Measurements from ENCODE around the gene MRM2. TPM values are rescaled to one million over a fixed set of nuclear protein-coding genes. Genes with fewer than 3 reads are reported as not detected.

Gene MRM2
- total RNA-seq, 1 donor = 20.7 TPM

DNA sequence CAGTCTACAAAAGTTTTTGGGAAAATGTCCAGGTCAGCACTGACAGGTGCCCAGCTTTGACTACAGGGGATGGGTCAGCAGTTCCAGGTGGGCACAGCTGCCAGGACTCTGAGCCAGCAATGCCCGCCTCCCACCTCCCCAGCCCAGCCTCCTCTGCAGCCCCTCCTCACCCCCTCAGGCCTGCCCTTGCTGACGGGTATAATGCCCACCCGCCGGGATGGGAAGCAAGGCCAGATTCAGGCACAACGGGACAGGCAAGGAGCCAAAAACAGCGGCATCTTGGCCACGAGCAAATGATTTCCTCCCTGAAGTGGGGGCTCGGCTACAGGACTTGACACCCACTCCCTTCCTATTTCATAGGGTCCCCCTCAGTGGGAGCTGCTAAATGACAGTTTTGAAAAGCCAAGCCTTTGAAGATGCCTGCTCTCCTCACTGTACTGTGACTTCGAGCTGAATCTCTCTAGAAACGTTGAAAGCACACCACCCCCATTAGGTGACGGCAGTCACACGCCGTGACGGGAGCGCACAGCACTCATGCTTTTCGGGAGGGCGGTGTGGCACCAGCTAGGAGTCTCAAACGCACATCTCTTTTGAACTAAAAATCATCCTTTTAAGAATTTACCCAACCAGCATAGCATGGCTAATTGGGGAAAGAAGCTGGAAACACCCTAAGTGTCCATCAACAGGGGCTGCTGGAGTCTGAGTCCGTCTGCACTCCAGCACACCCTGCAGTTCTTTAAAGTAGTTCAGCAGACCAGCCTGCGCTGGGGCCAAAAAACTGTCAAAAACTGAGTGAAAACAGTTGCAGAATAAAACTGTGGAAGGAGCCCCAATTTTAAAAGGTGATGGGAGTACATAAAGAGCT, 38.9 kb downstream of the MRM2 start:
- no peak overlapping the region for H3K4me3 ChIP-seq (ENCODE audit: low read depth, low read length)
- TF ChIP-seq, protein P1, sequence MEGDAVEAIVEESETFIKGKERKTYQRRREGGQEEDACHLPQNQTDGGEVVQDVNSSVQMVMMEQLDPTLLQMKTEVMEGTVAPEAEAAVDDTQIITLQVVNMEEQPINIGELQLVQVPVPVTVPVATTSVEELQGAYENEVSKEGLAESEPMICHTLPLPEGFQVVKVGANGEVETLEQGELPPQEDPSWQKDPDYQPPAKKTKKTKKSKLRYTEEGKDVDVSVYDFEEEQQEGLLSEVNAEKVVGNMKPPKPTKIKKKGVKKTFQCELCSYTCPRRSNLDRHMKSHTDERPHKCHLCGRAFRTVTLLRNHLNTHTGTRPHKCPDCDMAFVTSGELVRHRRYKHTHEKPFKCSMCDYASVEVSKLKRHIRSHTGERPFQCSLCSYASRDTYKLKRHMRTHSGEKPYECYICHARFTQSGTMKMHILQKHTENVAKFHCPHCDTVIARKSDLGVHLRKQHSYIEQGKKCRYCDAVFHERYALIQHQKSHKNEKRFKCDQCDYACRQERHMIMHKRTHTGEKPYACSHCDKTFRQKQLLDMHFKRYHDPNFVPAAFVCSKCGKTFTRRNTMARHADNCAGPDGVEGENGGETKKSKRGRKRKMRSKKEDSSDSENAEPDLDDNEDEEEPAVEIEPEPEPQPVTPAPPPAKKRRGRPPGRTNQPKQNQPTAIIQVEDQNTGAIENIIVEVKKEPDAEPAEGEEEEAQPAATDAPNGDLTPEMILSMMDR (IDR thresholded peaks at IDR 0.05; ENCODE audit: insufficient read depth, low read length) = no peak
- peak; percentile 37 for DNase-seq (ENCODE audit: low read depth)

DNA sequence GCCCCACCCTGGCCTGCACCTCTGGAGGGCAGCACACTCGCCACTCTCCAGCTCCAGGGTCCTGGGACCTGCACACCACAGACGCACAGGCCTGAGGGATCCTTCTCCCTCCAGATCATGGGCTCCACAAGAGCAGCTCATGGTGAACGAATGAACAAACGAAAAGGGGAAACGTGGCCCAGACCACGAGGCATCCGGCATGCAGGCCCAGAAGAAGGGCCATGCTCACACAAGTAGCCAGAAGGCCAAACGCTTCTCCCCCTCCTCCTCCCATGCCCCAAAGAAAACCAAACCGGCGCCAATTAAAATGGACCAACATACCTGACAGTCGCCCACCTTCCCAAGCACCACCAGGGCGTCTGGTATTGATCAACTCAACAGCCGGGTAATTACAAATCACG, 39.6 kb downstream of the MRM2 start:
- no peak for DNase-seq (ENCODE audit: low read depth)
- H3K4me3 ChIP-seq (ENCODE audit: low read depth, low read length) = no peak overlapping the region
- TF ChIP-seq, protein P1 (IDR thresholded peaks at IDR 0.05; ENCODE audit: insufficient read depth, low read length) = no peak

DNA sequence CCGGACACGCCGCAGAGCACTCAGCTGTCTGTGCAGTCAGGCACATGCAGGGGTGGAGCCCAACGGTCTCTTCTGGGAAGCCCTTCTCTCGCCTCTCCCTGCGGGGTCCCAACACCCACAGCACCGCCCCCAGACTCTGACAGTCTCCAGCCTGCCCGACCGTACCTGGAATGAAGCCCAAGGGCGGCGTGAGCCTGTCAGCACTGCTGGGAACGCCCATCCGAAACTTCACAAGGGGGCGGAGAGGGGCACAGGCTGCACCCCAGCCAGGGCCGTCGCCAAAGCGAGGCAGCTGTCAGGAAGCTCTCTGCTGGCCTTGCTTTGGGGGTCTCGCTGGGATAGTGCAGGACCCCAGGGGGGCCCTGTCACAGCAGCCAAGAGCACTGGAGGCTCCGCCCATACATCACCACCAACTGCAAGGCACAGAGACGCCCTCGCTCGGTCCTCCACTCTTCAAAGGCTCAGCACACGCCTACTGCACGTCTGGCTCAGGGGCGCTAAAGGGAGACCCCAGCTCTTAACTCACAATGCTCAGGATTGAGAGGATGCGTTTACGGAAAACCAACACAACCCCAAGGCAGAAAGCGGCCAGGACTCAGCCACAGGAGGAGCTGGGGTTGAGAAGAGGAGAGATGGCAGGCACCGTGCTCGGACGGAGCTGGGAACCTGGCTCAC, 40.2 kb downstream of the MRM2 start:
- no peak overlapping the region for H3K4me3 ChIP-seq (ENCODE audit: low read depth, low read length)
- DNase-seq (ENCODE audit: low read depth) = no peak
- TF ChIP-seq, protein P1 (IDR thresholded peaks at IDR 0.05; ENCODE audit: insufficient read depth, low read length) = no peak

DNA sequence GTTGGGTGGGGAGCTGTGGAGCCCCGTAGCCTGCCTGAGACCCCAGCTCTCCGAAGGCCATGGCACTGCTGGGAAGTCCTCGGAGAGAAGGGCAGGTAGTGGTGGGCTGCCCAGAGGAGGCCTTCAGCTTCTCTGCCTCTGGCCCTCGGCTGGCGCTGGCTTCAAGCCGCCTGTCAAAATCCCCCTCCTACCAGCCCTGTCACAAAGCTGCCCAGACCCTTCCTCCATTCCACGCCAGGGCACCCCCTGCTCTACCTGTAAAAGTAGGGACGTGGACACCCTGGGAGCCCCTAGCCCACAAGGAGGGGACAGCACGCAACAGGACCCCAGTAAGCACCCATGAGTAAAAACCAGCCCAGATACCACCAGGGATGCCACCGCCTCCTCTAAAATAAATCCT, 40.9 kb downstream of the MRM2 start:
- H3K4me3 ChIP-seq (ENCODE audit: low read depth, low read length) = no peak overlapping the region
- TF ChIP-seq, protein P1 (IDR thresholded peaks at IDR 0.05; ENCODE audit: insufficient read depth, low read length) = no peak
- no peak for DNase-seq (ENCODE audit: low read depth)

DNA sequence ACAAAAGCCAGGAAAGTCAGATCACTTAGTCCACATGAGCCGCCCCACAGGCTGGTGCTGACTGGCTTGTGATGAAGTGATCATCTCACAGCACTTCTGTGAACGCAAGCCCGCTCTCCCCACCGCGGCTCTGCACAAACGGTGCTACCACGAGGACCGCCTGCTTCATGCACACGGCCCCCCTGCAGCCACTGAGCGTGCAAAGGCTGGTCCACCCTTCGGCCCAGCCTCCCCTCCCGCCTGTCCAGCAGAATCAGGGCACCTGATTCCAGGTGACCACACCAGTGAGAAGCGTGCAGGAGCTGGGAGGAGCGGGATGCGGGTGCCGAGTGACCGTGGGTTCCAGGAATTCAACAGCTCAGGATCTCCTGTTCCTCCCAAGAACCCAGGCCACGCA, 41.4 kb downstream of the MRM2 start:
- TF ChIP-seq, protein P1 (IDR thresholded peaks at IDR 0.05; ENCODE audit: insufficient read depth, low read length) = no peak
- no peak for DNase-seq (ENCODE audit: low read depth)
- H3K4me3 ChIP-seq (ENCODE audit: low read depth, low read length) = no peak overlapping the region

DNA sequence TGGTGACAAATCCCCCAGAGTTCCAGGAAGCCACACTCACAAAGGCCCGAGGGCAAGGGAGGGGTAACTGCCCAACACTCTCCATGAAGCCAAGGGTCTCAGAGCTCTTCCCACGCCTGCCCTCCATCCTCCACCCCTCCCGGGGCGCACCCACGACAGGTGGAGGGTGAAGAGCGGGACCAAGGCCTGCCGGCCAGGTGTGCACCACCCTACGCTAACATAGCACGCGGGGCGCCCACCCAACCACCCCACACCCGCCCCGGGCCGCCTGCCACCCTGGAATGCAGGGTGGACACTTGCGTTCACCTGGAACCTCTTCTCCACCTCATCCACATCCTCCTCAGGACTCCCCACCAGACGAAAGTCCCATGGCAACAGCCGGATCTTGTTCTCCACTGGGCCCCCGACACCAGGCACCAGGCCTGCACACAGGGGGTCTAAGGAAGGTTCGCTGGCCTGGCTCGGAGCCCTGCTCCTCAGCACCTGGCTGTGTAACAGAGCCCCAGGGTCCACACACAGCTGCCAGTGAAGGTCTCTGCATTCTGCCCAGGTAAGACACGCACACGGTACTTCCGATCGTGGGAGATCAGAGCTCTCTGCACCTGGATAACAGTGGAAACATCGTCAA, 41.9 kb downstream of the MRM2 start:
- no peak for DNase-seq (ENCODE audit: low read depth)
- H3K4me3 ChIP-seq (ENCODE audit: low read depth, low read length) = no peak overlapping the region
- TF ChIP-seq, protein P1 (IDR thresholded peaks at IDR 0.05; ENCODE audit: insufficient read depth, low read length) = no peak

All from fibroblast of the aortic adventitia (primary cell).